GM18519 (cell line): ENCODE data around the gene ATP13A3.
A peak's percentile ranks its signal among the peaks of the same experiment; 100 is the strongest.
"Not testable (repeated sequence)": the region's sequence is repeated elsewhere in the genome, so short reads cannot be mapped to it uniquely, and the experiment has no call there.

Source experiments
- ATAC-seq: cut with Tn5 transposase; IDR thresholded peaks from one replicate; pipeline ENCODE4 v1.9.1; 2021; ENCODE audit warnings: mild to moderate bottlenecking, moderate library complexity; ENCODE audit not compliant: unreplicated experiment, low FRiP score

Gene ATP13A3

DNA sequence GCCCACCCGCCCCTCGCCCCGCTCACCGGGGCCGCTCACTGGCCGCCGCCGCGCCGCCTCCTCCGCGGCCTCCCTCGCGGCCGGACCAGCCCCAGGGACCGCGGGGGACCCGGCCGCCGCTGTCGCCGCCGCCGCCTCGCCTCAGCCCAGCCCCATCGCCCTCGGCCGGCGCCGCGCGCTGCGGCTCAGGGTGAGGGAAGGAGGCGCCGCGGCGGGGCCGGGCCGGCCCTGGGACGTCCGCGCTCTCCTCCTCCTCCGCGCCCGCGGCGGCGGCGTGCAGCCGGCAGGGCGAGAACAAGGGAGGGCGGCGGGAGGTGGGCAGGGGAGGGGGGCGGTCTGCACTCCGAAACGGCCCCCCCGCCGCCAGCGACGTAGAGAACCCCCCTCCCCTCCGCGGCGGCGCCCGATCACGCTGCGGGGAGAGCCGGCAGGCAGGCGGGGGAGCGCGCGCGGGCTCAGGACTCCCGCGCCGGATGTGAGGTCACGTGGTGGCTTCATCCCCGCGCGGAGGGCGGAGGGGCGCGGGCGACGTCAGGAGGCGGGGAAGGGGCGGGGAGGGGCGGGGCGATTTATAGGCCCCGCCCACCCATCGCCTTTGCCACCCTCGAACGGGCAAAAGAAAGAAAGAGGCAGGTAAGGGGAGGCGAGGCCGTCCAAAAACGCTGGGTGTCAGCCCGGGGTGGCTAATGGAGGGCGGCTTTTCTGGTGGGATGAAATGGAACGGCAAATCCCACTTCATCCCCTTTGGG lies at the start of gene ATP13A3:
Gene ATP13A3 (minus strand): TSS at position 463 of the 749 bp plus-strand sequence. CDS start 24,812 bp downstream, outside the sequence.
- ATAC-seq = peak; percentile 61

GRCh38 chr3:194535199-194535598 lies 48.4 kb upstream of the ATP13A3 start:
- not testable (repeated sequence) for ATAC-seq

- ATAC-seq = no peak
These were observed 47.4 kb upstream of the ATP13A3 start for GRCh38 chr3:194534243-194534642.

DNA sequence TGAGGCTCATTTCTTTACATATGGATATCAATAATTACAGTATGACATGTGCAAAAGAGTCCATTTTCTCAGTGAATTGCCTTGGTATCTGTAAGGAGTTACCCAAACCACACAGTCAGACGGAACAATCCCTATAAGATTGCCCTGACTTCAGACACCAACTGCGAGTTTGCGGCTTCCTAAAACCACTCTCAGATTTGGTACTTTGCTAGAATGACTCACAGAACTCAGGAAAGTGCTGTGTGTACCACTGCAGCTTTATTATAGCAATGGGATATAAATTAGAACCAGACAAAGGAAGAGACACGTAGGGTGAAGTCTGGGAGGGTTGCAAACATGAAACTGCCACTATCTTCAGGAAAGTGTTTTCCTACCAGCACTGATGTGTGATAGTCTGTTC lies 45.8 kb upstream of the ATP13A3 start:
- no peak for ATAC-seq

DNA sequence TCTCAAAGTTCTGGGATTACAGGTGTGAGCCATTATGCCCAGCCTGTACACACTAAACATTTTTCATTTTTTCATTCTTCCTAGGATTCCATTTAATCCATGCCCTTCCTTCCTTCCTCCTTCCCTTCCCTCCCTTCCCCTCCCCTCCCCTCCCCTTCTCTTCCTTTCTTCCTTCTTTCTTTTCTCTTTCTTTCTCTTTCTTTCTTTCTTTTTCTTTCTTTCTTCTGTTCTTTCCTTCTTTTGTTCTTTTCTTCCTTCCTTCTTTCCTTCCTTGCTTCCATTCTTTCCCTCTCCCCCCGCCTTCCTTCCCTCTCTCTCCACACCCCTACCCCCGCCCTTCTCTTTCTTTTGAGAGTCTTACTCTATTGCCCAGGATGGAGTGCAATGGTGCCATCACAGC lies 40.9 kb upstream of the ATP13A3 start:
- no peak for ATAC-seq

GRCh38 chr3:194526164-194526563 lies 39.4 kb upstream of the ATP13A3 start:
- no peak for ATAC-seq

DNA sequence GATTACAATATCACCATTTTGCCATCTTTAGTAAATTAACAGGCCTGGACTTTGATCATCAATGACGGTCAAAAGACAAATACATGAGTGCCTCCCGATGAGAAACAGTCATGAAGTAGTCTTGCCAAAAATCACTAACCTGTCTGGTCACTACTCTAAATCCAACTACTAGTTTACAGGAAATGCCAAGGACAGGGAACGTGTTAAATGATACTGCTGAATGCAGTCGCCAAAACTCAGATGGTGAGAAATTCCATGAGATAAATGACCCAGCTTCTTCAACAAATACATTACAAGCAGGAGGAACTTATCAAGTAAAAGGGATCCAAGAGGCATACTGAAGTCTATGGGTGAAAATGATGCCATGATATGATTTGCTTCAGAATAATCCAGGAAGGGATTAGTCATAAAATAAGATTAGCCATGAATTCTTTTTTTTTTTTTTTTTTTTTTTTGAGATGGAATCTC lies 35.8 kb upstream of the ATP13A3 start:
- ATAC-seq = no peak

DNA sequence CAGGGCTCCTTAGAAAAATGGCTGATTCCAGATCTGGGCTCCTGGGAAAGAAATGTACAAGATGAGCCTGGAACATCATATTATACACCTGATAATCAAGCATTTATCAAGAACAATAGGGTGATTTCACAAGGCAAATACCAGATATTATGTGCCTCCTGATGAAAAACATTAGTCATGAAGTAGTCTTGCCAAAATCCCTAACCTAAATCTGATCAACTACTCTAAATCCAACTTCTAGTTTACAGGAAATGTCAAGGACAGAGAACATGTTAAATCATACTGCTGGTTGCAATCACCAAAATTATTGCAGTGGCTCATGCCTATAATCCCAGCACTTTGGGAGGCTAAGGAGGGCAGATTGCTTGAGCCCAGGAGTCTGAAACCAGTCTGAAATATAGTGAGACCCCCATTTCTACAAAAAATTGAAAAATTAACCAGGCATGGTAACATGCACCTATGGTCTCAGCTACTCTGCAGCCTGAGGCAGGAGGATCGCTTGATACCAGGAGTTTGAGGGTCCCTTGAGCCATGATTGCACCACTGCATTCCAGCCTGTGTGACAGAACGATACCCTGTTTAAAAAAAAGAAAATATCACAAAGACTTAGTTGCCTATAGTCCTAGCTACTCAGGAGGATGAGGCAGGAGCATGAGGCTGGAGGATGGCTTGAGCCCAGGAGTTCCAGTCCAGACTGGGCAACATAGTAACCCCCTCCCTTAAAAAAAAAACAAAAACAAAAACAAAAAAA lies 34.9 kb upstream of the ATP13A3 start:
- ATAC-seq = no peak

DNA sequence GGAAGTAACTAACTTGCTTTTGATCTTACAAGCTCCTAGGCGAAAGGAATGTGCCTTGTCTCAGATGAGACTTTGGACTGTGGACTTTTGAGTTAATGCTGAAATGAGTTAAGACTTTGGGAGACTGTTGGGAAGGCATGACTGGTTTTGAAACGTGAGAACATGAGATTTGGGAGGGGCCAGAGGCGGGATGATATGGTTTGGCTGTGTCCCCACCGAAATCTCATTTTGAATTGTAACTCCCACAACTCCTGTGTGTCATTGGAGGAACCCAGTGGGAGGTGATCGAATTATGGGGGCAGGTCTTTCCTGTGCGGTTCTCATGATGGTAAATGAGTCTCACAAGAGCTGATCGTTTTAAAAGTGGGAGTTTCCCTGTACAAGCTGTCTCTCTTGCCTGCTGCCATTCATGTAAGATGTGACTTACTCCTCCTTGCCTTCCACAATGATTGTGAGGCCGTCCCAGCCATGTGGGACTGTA lies 33.9 kb upstream of the ATP13A3 start:
- not testable (repeated sequence) for ATAC-seq

- ATAC-seq = not testable (repeated sequence)
These were observed 33.4 kb upstream of the ATP13A3 start for GRCh38 chr3:194520201-194520600.

DNA sequence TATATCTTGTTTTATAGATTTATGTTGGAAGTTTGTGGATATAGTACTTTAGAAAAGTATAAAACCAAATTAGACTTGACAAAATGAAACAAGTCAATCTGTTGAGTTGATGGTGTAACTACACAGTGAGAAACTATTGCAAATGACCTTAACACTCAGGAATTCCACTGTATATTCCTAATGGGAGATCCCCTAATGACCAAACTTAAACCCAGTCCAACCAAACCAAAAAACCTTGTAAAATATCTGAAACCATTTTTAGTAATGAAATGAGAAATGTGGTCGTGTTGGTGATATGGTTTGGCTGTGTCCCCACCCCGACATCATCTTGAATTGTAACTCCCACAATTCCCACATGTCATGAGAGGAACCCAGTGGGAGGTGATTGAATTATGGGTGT lies 31.9 kb upstream of the ATP13A3 start:
- ATAC-seq = no peak

DNA sequence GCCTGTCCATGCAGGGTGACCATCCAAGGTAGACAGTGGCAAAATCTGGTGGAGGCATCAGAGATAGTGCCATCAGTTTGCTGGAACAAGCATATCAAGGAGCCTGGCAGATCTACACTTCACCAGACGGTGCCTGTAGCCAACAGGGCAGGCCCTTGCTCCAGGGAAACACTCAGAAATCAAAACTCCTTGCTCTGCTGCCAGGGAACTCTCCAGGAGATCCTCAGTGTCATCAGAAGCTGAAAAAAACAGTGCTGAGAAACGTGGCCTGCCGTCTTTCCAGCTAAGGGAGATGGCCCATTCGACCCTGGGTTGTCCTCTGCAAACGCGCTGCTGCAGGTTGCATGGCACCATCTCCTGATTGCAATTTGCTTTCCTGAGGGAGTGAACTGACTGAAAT lies 30.5 kb upstream of the ATP13A3 start:
- no peak for ATAC-seq

DNA sequence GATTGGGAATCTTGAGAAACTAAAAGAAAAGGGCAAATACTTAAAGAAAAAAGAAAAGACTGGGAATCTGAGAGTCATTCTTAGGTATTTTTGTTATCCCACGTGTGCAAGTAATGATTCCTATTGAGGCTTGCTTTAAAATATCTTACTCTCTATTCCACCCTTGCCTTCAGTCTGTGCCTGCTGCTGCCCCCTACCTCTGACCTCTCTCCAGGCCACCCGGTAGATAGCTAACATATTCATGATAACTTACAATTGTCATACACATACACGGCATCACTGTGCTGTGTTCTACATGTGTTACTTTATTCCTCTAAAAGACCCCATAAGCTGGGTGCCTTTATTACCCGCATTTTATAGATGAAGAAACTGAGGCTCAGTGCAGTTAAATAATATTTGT lies 27.8 kb upstream of the ATP13A3 start:
- ATAC-seq = no peak

DNA sequence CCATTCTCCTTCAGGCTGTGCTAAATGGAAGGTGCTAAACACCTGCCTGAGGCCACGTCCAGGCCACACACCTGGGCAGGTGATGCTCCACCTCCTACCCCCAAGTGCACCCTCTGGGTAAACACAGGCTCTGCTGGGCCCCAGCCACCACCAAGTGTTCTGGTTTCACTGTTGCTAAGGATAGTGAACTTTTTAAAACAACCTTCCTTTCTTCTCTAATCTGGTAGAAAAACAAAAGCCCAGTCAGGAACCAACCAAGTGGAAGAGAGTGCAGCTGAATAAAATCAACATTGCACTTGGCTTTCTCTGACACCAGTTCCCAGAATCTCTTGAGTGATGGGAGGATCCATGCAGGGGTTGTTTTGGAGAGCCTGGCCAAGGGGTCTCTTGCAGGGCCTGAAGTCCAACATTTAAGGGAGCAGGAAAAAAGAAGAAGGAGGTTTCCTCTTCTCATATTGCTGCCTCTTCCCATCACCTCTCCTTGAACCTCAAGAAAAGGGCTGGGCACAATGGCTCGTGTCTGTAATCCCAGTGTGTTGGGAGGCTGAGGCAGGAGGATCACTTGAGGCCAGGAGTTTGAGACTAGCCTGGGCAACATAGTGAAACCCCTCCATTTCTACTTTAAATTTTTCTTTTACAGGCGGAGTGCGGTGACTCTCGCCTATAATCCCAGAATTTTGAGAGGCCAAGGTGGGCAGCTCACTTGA lies 26.2 kb upstream of the ATP13A3 start:
- ATAC-seq = no peak

DNA sequence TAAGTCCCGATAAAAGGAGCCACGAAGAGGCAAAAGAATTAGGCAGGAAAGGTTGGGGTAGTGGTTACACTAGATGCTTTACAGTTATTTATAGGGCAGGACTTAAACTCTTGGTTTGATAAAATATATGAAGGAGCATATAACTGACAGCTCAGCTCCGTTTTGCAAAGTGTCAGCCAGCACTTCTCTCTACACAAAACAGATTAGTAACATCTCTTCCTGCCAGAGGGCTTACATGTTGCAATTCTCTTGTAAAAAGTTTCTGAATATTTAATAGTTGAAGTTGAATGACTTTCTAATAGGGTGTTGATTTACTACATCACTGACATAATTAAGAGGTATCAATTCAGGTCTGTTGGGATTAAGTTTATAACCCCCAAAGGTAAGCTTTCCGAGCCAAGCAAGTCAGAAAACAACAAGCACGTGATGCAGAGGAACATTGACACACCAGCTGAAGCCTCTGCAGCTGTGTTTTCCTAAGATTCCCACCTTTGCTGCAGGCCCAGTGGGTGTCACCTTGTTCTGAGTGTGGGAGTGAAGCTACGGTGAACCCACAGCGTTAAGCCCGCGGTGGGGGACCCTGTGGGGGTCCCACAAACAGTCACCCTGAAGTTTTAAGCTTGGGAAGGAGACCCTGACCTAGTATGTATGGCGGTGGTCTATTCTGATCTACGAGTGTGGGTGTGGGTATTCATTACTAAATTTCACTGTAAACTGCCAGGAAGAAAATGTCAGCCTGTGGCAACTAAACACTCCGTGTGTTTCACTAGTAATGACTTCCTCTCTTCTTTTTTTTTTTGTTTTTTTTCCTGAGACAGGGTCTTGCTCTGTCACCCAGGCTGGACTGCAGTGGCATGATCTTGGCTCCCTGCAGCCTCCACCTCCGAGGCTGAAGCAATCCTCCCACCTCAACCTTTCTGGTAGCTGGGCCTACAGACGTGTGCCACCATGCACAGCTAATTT lies 22.0 kb upstream of the ATP13A3 start:
- no peak for ATAC-seq

GRCh38 chr3:194507571-194507970 lies 20.8 kb upstream of the ATP13A3 start:
- ATAC-seq = no peak

GRCh38 chr3:194505791-194506415 lies 19.1 kb upstream of the ATP13A3 start:
- no peak for ATAC-seq

- ATAC-seq = no peak
These were observed 18.1 kb upstream of the ATP13A3 start for GRCh38 chr3:194504861-194505260.

DNA sequence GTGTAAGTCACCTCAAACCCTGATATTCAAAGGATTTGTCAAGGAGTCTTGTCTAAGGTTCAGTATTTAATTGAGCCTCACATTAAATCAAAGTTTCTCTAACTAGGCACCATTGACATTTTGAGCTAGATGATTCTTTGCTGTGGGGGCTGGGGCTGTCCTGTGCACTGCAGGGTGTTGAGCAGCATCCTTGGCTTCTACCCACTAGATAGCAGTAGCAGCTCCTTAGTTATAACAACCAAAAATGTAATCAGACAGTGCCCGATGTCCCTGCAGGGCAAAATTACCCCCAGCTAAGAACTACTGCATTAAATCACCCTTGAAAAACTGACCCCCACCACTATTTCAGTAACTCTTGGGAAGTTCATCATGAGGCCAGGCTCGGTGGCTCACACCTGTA lies 17.3 kb upstream of the ATP13A3 start:
- ATAC-seq = no peak
